SKM-1 (cell line): Measurements from ENCODE around the gene AMZ1.

ENCODE experiments used
- DNase-seq: peaks from one replicate; lab custom pipeline; 2025; ENCODE audit not compliant: unreplicated experiment; lab: John Stamatoyannopoulos, UW

The AMZ1 gene

DNA sequence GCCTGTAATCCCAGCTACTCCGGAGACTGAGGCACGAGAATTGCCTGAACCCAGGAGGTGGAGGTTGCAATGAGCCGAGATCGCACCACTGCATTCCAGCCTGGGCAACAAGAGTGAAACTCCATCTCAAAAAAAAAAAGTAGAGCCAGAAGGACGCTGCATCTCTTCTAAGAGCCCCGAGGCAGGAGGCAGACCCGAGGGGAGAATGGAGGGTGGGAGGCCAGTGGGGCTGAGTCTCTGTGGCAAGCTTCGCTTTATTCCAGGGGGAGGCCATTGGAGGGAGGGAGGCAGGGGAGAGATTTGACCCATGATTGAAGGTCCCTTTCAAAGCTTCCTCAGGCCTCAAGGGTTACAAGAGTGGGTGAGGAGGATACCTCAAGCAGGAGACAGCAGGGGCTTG is 37.6 kb upstream of the AMZ1 start:
- no peak for DNase-seq

GRCh38 chr7:2651336-2651735 is 36.7 kb upstream of the AMZ1 start:
- DNase-seq, result no peak

GRCh38 chr7:2651847-2652735 is 35.9 kb upstream of the AMZ1 start:
- DNase-seq, result no peak

DNA sequence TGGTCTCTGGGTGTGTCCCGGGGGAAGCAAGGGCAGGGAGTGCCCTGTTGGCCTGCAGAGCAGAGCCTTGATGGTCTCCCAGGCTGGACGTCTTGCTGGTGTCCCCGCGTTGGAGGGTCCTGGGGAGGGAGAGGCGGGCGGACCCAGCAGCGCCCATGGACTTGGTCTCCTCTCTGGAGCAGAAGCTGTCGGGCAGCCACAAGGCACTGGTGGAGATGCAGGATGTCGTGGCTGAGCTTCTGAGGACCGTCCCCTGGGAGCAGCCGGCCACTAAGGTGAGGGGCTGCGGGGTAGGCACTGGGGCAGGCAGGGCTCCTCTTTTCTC is 35.3 kb upstream of the AMZ1 start:
- DNase-seq, result no peak

GRCh38 chr7:2654059-2654458 is 33.9 kb upstream of the AMZ1 start:
- DNase-seq, result no peak

- no peak for DNase-seq
These were observed 32.0 kb upstream of the AMZ1 start for GRCh38 chr7:2655870-2656614.

DNA sequence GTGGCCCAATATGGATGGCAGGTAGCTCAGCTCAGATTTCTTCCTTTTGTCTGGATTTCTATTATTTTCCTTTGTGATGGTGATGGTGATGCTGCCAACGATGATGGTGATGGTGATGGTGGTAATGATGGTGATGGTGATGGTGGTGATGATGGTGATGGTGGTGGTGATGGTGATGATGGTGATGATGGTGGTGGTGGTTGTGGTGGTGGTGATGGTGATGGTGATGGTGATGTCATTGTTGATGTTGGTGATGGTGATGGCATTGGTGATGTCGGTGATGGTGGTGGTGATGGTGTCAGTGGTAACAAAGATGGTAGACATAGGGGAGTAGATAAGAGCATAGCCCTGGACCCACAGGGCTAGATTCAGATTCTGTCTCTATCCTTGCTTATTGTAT is 30.8 kb upstream of the AMZ1 start:
- no peak for DNase-seq

DNA sequence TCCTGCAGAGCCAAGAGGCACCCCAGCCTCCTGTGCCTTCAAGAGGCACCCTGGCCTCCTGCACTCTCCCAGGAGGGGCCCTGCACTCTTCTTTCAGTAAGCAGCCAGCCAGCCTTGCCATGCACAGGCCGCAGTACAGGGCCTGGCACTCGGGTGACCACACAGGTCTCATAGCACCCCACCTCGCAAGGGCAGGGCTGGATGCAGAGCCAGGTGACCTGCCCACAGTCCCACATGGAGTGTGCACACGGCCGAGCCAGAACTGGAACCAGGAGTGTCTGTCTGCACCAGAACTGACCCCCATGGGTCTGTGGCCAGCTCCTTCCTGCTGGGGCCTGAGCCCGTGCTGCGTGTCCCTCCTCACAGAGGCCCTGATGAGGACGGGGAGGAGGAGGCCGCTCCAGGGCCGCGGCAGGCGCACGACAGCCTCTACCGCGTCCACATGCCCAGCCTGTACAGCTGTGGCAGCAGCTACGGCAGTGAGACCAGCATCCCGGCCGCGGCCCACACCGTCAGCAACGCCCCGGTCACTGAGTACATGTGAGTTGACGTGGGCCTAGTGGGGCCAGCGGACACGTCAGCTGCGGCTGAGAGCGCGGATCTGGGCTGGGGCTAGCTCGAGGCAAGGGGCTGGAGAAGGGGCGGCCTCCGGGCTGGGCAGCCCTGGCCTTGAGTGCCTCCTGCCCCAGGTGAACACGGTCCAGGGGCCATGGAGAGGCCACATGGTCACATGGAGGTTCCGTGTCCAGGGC is 29.9 kb upstream of the AMZ1 start:
- DNase-seq, result no peak

DNA sequence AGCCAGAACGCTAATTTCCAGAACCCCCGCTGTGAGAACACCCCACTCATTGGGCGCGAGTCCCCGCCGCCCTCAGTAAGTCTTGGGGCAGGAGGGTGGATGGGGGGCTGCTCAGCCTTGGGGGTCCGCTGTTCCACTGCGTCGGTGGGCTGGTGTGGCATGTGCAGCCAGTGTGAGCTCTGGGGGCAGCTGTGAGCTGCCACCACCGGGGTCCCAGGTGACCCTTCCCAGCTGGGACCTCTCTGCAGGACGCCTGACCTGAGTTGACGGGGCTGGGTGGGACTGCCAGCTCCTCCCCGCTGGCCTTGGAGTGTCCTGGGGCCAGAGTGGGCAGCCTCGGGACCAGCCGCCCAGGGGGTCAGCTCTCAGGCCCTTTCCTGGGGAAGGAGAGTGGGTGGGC is 29.1 kb upstream of the AMZ1 start:
- DNase-seq, result no peak

- no peak for DNase-seq
These were observed 28.2 kb upstream of the AMZ1 start for GRCh38 chr7:2659556-2660358.

GRCh38 chr7:2660359-2661095 is 27.5 kb upstream of the AMZ1 start:
- no peak for DNase-seq

- no peak for DNase-seq
These were observed 26.9 kb upstream of the AMZ1 start for GRCh38 chr7:2661096-2661449.

DNA sequence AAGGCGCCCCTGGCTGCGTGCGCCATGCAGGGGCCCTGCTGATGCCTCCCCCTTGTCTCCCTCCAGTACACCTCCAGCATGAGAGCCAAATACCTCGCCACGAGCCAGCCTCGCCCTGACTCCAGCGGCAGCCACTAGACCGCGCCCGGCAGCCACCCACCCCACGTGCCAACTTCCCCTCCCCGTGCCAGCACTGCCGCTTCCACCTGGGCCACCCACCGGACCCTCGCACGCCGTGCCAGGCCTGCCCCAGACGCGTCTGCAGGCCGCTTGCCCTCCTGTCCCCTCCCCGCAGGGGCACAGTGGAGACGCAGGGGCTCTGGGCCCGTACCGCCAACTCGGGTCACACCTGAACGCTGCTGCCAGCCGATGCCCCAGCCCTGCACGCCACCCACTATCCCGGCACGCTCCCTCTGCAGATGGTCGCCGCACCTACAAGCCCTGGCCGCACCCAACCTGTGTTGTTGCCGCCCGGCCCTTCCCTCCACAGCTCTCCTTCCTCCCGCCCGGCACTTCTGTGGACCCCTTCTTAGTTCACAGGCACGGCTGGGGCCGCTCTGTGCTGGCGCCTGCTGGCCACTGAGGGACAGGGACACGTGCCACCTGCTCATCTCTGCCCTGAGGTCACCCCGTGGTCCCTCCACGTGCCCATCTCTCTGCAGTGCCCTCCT is 26.3 kb upstream of the AMZ1 start:
- DNase-seq, result no peak

- DNase-seq, result no peak
These were observed 25.5 kb upstream of the AMZ1 start for GRCh38 chr7:2662273-2663120.

- no peak for DNase-seq
These were observed 24.7 kb upstream of the AMZ1 start for GRCh38 chr7:2663121-2663886.

- no peak for DNase-seq
These were observed 24.0 kb upstream of the AMZ1 start for GRCh38 chr7:2663960-2664359.

DNA sequence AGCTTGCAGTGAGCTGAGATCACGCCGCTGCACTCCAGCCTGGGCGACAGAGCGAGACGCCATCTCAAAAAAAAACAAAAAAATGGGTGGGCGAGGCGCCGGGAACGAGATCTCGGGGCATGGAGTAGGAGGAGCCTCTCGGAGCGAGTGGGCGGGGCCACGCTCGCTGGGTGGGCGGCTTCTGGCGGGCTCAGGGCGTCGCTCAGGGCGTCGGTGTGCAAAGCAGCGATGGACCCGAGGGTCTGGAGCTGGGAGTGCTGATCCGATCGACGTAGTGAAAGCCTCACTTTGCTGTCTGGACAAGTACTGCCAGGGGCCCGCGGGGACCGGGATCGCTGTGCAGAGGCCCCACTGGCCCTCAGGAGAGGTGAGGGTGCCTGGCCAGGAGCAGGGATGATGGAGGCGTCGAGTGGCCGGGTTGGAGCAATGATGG is 22.6 kb upstream of the AMZ1 start:
- DNase-seq, result no peak

DNA sequence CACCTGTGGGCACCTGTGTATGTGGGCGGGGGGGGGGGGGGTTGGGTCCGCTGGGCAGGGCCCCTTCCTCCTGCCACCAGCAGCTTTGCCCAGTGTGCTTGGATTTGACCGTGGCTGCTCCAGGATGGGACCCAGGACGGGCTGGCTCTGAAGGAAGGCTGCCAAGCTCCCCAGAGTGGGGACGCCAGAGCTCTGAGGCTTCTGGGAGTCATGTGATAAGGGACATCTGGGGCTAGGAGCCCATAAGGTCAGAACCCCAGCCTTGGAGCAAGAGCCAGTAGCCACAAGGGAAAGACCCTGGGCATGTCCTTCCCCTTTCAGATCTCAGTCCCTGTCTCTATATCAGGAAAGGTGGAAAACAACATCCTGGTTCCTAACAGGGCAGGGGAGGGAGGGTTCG is 21.8 kb upstream of the AMZ1 start:
- DNase-seq, result no peak
